Esophagus muscularis mucosa (tissue), 4 donors: ENCODE results near the gene FBXO31. TPM values are rescaled to one million over a fixed set of nuclear protein-coding genes. Genes with fewer than 3 reads are reported as not detected.

ENCODE experiments used
- DNase-seq: peaks from one replicate; pipeline ENCODE4 v3.0.0-alpha.2; 2017; ENCODE audit errors: extremely low spot score
- H3K27ac ChIP-seq, 4 donors: fragments of 200-600 bp; sonication (generic); replicated peaks in 1 of 4; 1 replicate in 3 of 4; 2 replicates in 1 of 4; pipeline ENCODE4 v1.5.1; 2016 to 2019; ENCODE audit warnings: mild to moderate bottlenecking in 1 of 4
- H3K27me3 ChIP-seq, 4 donors: fragments of 200-600 bp; sonication (generic); one replicate each; pipeline versions ENCODE4 v1.5.1 to v1.6.0; 2016 to 2019
- H3K36me3 ChIP-seq, 4 donors: fragments of 200-600 bp; sonication (generic); one replicate each; pipeline ENCODE4 v1.5.1; 2016 to 2019
- H3K4me1 ChIP-seq, 4 donors: fragments of 200-600 bp; sonication (generic); one replicate each; pipeline ENCODE4 v1.5.1; 2016 to 2019
- H3K4me3 ChIP-seq, 4 donors: fragments of 200-600 bp; sonication (generic); 1 replicate in 2 of 4; 2 replicates in 2 of 4; pipeline ENCODE4 v1.5.1; 2016 to 2019; ENCODE audit warnings: mild to moderate bottlenecking in 4 of 4, moderate library complexity in 1 of 4
- H3K9me3 ChIP-seq, 4 donors: fragments of 200-600 bp; sonication (generic); 1 replicate in 3 of 4; 2 replicates in 1 of 4; pipeline ENCODE4 v1.5.1; 2016 to 2019
- EP300 ChIP-seq: sonication (generic); formaldehyde crosslinking; IDR thresholded peaks from one replicate; pipeline ENCODE4 v1.6.1; 2017; ENCODE audit warnings: antibody characterized with exemption
- POLR2A ChIP-seq: fragments of 450-650 bp; IDR thresholded peaks from one replicate; pipeline ENCODE4 v1.6.1; 2017; ENCODE audit warnings: antibody characterized with exemption, moderate library complexity, mild to moderate bottlenecking, low read depth
- POLR2AphosphoS5 ChIP-seq, 2 donors: sonication (generic); formaldehyde crosslinking; IDR thresholded peaks; one replicate each; pipeline ENCODE4 v1.6.1; 2017; ENCODE audit warnings: antibody characterized with exemption in 2 of 2
- WGBS: methylation state at CpG from one replicate; pipeline ENCODE4 v1.1.5; 2018; 5-methylcytosine and 5-hydroxymethylcytosine counted together
- intact Hi-C: fragments of 100-400 bp; cut with DNase I; formaldehyde crosslinking; loops from one replicate; pipeline ENCODE4 v1.15.1; 2023
- total RNA-seq, 4 donors: library from RNA; depleted of rRNA; stranded (reverse); fragments of >200 nt; gene quantifications; one replicate each; pipeline versions ENCODE4 v1.1.0 to v1.2.1, GENCODE V29; 2016
- TF ChIP-seq, protein P1 (sequence below), 3 experiments: fragments of 200-600 bp in 2 of 3; fragments of 450-650 bp in 1 of 3; sonication (generic) in 2 of 3; IDR thresholded peaks; one replicate each; pipeline ENCODE4 v1.5.1; 2017 to 2019; ENCODE audit warnings: antibody characterized with exemption in 3 of 3, mild to moderate bottlenecking in 2 of 3, moderate library complexity in 1 of 3

Gene FBXO31
- total RNA-seq, 4 donors from 2014 or later = 68.8 to 173 (median 102) TPM

DNA sequence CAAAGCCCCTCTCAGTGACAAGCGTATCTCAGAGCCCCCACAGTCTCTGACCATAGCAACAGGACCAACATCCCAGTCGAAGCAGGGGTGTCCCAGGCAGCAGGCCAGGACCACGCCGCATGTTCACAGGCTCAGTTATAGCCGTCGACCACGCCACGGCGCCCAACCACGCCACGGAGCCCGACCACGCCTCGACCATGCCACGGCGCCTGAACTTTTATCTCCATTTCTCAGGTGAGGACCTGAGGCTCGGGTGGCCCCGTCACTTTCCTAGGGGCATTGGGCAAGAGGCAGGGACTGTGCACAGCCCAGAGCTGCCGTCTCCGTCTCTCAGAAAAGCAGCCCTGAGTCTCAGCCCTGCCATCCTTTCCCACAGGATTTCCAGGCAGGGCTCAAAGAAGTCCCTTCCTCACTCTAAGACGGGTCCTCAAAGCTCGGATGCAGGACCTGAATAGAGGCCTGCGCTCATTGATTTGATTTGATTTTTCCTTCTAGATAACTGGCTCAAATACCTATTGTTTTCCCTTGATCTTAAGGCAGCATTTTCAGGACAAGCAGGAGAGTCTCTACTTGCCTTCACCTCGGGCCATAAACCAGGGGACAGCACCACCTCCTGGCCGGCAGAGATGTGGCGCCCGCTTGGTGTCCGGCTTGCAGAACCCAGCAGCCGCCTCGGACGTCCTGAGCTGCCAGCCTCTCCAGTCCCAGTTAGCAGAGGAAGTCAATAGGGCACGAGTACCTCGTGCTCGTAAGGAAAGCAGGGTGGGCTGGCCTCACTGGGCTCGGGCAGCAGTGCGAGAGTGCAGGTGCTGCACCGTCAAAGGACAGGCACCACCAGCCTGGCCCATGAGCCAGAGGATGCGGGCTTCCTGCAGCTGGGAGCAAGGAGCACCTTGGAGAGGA is 105.1 kb downstream of the FBXO31 start:
- Histone ChIP-seq H3K36me3 (no peaks in the 10 kb centered on the region), H3K27me3 (peaks cover 0 to 36% (median 0%) of the 10 kb centered on the region in 4 donors), H3K4me1 (peaks cover 0 to 9% (median 7%) of the 10 kb centered on the region in 4 donors), H3K27ac (no peak overlapping the region), H3K4me3 (no peak overlapping the region), H3K9me3 (no peaks in the 10 kb centered on the region)
- intact Hi-C loops = loop anchor here (2.0 kb wide), 1 partner anchor 714 kb away; no protein-coding TSS in a partner anchor
- TF ChIP-seq EP300 (no peak), POLR2AphosphoS5 (IDR thresholded peaks at IDR 0.05) (peak in 1 of 2 donors; percentile 19), POLR2A (no peak)
- TF ChIP-seq, protein P1, sequence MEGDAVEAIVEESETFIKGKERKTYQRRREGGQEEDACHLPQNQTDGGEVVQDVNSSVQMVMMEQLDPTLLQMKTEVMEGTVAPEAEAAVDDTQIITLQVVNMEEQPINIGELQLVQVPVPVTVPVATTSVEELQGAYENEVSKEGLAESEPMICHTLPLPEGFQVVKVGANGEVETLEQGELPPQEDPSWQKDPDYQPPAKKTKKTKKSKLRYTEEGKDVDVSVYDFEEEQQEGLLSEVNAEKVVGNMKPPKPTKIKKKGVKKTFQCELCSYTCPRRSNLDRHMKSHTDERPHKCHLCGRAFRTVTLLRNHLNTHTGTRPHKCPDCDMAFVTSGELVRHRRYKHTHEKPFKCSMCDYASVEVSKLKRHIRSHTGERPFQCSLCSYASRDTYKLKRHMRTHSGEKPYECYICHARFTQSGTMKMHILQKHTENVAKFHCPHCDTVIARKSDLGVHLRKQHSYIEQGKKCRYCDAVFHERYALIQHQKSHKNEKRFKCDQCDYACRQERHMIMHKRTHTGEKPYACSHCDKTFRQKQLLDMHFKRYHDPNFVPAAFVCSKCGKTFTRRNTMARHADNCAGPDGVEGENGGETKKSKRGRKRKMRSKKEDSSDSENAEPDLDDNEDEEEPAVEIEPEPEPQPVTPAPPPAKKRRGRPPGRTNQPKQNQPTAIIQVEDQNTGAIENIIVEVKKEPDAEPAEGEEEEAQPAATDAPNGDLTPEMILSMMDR (IDR thresholded peaks at IDR 0.05) = peak; percentile 78 to 86 (median 79)
- DNase-seq = no peak
- 32% methylated on average over 20 of the region's 38 CpGs for WGBS

Other genes with a start within 250 kb of the FBXO31 start
- gene C16orf95, start 66.4 kb downstream of the FBXO31 start, total RNA-seq = 1 to 10 TPM in 3 of 4 donors, under 1 TPM in 1; 0.50 to 3.2 (median 1.8) TPM
- gene MAP1LC3B, start 8.6 kb upstream of the FBXO31 start, total RNA-seq = 10 to 100 TPM; 49.4 to 70.6 (median 57.9) TPM
- gene ZCCHC14, start 109.2 kb upstream of the FBXO31 start, total RNA-seq = 10 to 100 TPM; 12.9 to 24.7 (median 18.6) TPM
- gene JPH3, start 218.7 kb upstream of the FBXO31 start, total RNA-seq = 1 to 10 TPM in 1 of 4 donors, under 1 TPM in 3; 0.42 to 2.2 (median 0.54) TPM